Measurements from ENCODE around the gene LPO.

LPO gene

DNA sequence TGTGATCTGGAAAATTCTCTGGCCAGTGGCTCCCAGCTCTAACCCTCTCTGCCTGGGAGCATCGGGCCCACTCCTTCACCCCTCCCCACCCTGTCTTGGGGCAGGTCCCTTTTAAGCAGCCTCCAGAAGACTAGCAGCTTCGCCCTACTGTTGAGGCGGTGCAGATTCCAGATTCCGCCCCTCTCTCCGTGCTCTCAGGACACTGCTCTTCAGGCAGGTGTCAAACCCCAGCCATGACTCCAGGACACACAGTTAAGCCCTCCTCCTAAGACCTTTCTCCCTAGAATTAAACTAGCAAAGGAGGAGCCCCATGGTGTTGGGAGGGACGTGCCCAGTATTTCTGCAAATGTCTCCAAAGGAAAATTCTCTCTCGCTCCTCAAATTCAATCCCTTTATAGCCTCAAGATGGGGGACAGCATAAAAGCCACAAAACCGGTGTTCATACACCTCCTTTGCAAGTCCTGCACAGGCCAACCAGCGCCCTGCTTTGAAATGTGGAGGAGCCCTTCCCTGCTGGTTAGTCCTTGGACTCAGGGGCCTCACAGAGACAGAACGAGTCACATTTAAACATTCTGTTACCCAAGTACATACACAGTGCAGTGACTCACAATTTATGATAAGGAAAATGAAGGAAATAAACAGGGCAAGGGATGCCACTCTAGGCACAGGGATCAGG, 7.2 kb downstream of the LPO start:
- TF ChIP-seq CREB1 (IDR thresholded peaks at IDR 0.05; ENCODE audit: low read depth), result no peak
- TF ChIP-seq RAD21 (IDR thresholded peaks at IDR 0.05; ENCODE audit: low read depth), result no peak
- TF ChIP-seq, protein P1, sequence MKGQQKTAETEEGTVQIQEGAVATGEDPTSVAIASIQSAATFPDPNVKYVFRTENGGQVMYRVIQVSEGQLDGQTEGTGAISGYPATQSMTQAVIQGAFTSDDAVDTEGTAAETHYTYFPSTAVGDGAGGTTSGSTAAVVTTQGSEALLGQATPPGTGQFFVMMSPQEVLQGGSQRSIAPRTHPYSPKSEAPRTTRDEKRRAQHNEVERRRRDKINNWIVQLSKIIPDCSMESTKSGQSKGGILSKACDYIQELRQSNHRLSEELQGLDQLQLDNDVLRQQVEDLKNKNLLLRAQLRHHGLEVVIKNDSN (IDR thresholded peaks at IDR 0.05), result no peak
- no peak for TF ChIP-seq FOXM1 (IDR thresholded peaks at IDR 0.05; ENCODE audit: borderline replicate concordance, low read depth)
- TF ChIP-seq YY1 (IDR thresholded peaks at IDR 0.05; ENCODE audit: low read depth), result no peak
- TF ChIP-seq EGR1 (IDR thresholded peaks at IDR 0.05), result no peak
- TF ChIP-seq, protein P2, sequence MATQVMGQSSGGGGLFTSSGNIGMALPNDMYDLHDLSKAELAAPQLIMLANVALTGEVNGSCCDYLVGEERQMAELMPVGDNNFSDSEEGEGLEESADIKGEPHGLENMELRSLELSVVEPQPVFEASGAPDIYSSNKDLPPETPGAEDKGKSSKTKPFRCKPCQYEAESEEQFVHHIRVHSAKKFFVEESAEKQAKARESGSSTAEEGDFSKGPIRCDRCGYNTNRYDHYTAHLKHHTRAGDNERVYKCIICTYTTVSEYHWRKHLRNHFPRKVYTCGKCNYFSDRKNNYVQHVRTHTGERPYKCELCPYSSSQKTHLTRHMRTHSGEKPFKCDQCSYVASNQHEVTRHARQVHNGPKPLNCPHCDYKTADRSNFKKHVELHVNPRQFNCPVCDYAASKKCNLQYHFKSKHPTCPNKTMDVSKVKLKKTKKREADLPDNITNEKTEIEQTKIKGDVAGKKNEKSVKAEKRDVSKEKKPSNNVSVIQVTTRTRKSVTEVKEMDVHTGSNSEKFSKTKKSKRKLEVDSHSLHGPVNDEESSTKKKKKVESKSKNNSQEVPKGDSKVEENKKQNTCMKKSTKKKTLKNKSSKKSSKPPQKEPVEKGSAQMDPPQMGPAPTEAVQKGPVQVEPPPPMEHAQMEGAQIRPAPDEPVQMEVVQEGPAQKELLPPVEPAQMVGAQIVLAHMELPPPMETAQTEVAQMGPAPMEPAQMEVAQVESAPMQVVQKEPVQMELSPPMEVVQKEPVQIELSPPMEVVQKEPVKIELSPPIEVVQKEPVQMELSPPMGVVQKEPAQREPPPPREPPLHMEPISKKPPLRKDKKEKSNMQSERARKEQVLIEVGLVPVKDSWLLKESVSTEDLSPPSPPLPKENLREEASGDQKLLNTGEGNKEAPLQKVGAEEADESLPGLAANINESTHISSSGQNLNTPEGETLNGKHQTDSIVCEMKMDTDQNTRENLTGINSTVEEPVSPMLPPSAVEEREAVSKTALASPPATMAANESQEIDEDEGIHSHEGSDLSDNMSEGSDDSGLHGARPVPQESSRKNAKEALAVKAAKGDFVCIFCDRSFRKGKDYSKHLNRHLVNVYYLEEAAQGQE (IDR thresholded peaks at IDR 0.05; ENCODE audit: low read depth), result no peak
- TF ChIP-seq ZBTB7A (IDR thresholded peaks at IDR 0.05; ENCODE audit: low read depth), result no peak
- TF ChIP-seq, protein P3, sequence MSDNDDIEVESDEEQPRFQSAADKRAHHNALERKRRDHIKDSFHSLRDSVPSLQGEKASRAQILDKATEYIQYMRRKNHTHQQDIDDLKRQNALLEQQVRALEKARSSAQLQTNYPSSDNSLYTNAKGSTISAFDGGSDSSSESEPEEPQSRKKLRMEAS (IDR thresholded peaks at IDR 0.05), result no peak
- no peak for TF ChIP-seq TAF1 (IDR thresholded peaks at IDR 0.05; ENCODE audit: low read depth)
- no peak for TF ChIP-seq CEBPB (IDR thresholded peaks at IDR 0.05)
- TF ChIP-seq TEAD4 (IDR thresholded peaks at IDR 0.05), result no peak
- no peak for TF ChIP-seq NFIC (IDR thresholded peaks at IDR 0.05)
- no peak for TF ChIP-seq EP300 (IDR thresholded peaks at IDR 0.05; ENCODE audit: borderline replicate concordance)
- TF ChIP-seq TCF12 (IDR thresholded peaks at IDR 0.05; ENCODE audit: low read depth), result no peak

DNA sequence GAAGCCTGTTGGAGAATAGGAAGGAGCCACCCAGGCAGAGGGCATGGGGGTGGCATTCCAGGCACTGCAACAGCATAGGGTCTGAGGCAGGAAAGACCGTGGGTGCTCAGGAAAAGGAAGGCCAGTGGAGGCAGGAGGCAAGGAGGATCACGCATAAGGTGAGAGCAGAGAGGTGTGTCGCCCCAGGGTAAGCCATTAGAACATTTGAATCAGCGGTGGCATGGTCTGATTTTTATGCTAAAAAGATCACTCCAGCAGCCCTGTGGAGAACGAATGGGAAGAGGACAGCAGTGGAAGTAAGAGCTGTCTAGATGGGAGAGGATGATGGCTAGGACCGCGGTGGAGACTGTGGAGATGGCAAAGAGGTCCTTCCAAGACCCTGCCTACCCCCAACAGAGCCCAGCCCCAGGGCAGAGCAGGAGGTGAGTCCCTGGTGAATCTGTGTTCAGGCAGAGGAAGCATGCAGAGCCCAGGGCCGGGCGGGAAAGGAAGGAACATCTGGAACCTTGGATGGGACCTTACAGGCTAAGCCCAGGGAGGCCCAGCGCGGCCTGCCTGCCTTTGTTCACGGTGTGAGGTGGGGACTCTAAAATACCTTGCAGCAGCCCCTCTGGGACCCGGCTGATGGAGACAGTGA, 7.8 kb downstream of the LPO start:
- TF ChIP-seq TAF1 (IDR thresholded peaks at IDR 0.05; ENCODE audit: low read depth), result no peak
- no peak for TF ChIP-seq EGR1 (IDR thresholded peaks at IDR 0.05)
- no peak for TF ChIP-seq FOXM1 (IDR thresholded peaks at IDR 0.05; ENCODE audit: borderline replicate concordance, low read depth)
- TF ChIP-seq CREB1 (IDR thresholded peaks at IDR 0.05; ENCODE audit: low read depth), result no peak
- TF ChIP-seq NFIC (IDR thresholded peaks at IDR 0.05), result no peak
- no peak for TF ChIP-seq ZBTB7A (IDR thresholded peaks at IDR 0.05; ENCODE audit: low read depth)
- no peak for TF ChIP-seq TEAD4 (IDR thresholded peaks at IDR 0.05)
- no peak for TF ChIP-seq TCF12 (IDR thresholded peaks at IDR 0.05; ENCODE audit: low read depth)
- TF ChIP-seq, protein P2 (IDR thresholded peaks at IDR 0.05; ENCODE audit: low read depth), result no peak
- no peak for TF ChIP-seq CEBPB (IDR thresholded peaks at IDR 0.05)
- TF ChIP-seq, protein P1 (IDR thresholded peaks at IDR 0.05), result no peak
- TF ChIP-seq RAD21 (IDR thresholded peaks at IDR 0.05; ENCODE audit: low read depth), result no peak

DNA sequence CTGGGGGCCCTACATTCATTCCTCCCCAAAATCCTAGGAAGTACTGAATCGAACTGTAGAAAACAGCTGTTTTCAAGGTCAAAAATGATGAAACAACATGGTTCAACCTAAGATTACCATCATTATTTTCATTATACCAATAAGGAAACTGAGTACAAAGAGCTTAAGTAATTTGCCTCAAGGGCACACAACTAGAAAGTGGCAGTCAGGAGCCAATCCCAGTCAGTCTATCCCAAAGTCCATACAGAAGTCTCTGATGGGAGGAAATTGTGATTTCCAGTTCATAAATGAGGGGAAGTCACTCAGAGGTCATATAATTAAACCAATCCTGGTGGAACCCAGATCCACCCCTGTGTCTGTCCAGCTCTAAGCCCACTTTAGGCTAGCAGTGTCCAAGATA, 8.4 kb downstream of the LPO start:
- TF ChIP-seq TAF1 (IDR thresholded peaks at IDR 0.05; ENCODE audit: low read depth) (no peak), TCF12 (IDR thresholded peaks at IDR 0.05; ENCODE audit: low read depth) (no peak), ZBTB7A (IDR thresholded peaks at IDR 0.05; ENCODE audit: low read depth) (no peak), CREB1 (IDR thresholded peaks at IDR 0.05; ENCODE audit: low read depth) (no peak), EP300 (IDR thresholded peaks at IDR 0.05; ENCODE audit: borderline replicate concordance) (no peak), TEAD4 (IDR thresholded peaks at IDR 0.05) (no peak)
- TF ChIP-seq, protein P1 (IDR thresholded peaks at IDR 0.05), result no peak

DNA sequence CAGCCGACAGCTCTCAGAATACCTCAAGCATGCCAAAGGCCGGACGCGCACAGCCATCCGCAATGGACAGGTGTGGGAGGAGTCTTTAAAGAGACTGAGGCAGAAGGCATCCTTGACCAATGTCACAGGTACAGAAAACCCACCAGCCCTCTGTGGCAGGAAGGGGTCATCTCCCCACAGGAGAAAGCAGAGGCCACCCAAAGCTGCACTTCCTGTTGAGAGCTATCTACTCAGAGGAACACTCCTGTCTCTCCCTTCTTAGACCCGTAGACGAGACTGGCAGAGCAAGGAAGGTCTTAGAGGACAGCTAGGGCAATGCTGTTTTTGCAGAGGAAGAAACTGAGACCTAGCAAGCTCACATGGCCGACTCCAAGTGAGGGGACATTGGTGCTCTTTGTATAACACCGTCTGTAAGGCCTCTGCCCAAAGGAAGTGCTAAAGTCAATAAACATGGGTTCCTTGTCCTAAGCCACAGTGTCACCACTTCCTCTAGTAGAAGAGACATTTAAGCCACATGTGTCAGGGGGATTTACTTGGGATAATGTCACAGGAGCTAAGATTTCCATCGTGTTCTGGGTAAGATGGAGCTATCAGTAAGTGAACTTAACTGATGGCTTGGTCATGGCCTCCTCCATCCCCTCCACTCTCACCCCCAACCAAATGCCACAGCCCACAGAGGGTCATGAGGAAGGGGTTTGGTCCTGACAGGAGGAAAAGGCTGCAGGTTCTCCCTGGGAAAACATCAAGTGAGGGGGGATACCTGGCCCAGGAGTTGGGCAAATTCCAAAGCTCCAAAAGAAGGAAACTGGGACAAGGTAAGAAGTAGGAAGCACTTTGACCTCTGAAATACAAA, 9.4 kb downstream of the LPO start:
- TF ChIP-seq ZBTB7A (IDR thresholded peaks at IDR 0.05; ENCODE audit: low read depth) (no peak), CREB1 (IDR thresholded peaks at IDR 0.05; ENCODE audit: low read depth) (no peak), RAD21 (IDR thresholded peaks at IDR 0.05; ENCODE audit: low read depth) (no peak), EGR1 (IDR thresholded peaks at IDR 0.05) (no peak), NFIC (IDR thresholded peaks at IDR 0.05) (no peak), CEBPB (IDR thresholded peaks at IDR 0.05) (no peak), FOXM1 (IDR thresholded peaks at IDR 0.05; ENCODE audit: borderline replicate concordance, low read depth) (no peak), TCF12 (IDR thresholded peaks at IDR 0.05; ENCODE audit: low read depth) (no peak), YY1 (IDR thresholded peaks at IDR 0.05; ENCODE audit: low read depth) (no peak), TAF1 (IDR thresholded peaks at IDR 0.05; ENCODE audit: low read depth) (no peak), TEAD4 (IDR thresholded peaks at IDR 0.05) (no peak)
- TF ChIP-seq, protein P3 (IDR thresholded peaks at IDR 0.05), result no peak
- TF ChIP-seq, protein P1 (IDR thresholded peaks at IDR 0.05), result no peak
- TF ChIP-seq, protein P2 (IDR thresholded peaks at IDR 0.05; ENCODE audit: low read depth), result no peak
